H1 (cell line): Measurements from ENCODE around the gene FBLN2. TPM values are rescaled to one million over a fixed set of nuclear protein-coding genes. Genes with fewer than 3 reads are reported as not detected.

Experiments
- CTCF ChIA-PET: fragments of 300-600 bp; sonication (Branson Sonifier 250); formaldehyde crosslinking; loops from one replicate; lab custom pipeline; 2021; ENCODE audit not compliant: partially characterized antibody; lab: Charles Lee
- POLR2A ChIA-PET: fragments of 300-600 bp; sonication (Branson Sonifier 250); formaldehyde crosslinking; loops from one replicate; lab custom pipeline; 2021; ENCODE audit warnings: inconsistent platforms; ENCODE audit not compliant: partially characterized antibody; lab: Charles Lee
- DNase-seq, 2 experiments: peaks; one replicate each; pipeline versions ENCODE4 v3.0.0 to v3.0.0-alpha.2; 2010 to 2022; ENCODE audit warnings: low spot score in 2 of 2, low read depth in 1 of 2, mixed read lengths in 1 of 2
- FAIRE-seq: peaks from 2 replicates; lab custom pipeline; 2011; peaks lifted over from hg19 to GRCh38; lab: Jason Lieb, UNC
- H2AFZ ChIP-seq: 2 replicates; pipeline ENCODE4 v1.8.1; 2012; ENCODE audit warnings: low read length, inconsistent platforms
- H2AK5ac ChIP-seq: 2 replicates; pipeline ENCODE4 v1.6.1; 2013; ENCODE audit warnings: low read depth, low read length
- H2BK120ac ChIP-seq: replicated peaks from 2 replicates; pipeline ENCODE3; 2013; ENCODE audit warnings: low read depth, low read length, inconsistent platforms
- H2BK12ac ChIP-seq: 2 replicates; pipeline ENCODE4 v1.6.1; 2013; ENCODE audit warnings: low read depth, low read length
- H2BK15ac ChIP-seq: 2 replicates; pipeline ENCODE4 v1.6.1; 2013; ENCODE audit warnings: low read length
- H2BK20ac ChIP-seq: 2 replicates; pipeline ENCODE4 v1.6.1; 2013; ENCODE audit warnings: low read length
- H2BK5ac ChIP-seq: 2 replicates; pipeline ENCODE4 v1.6.1; 2013; ENCODE audit warnings: low read depth, low read length
- H3K14ac ChIP-seq: 2 replicates; pipeline ENCODE4 v1.6.1; 2013; ENCODE audit warnings: inconsistent platforms; ENCODE audit not compliant: insufficient read length
- H3K18ac ChIP-seq: 2 replicates; pipeline ENCODE4 v1.6.1; 2013; ENCODE audit warnings: low read length; ENCODE audit errors: extremely low read depth
- H3K23ac ChIP-seq: 2 replicates; pipeline ENCODE4 v1.6.1; 2013; ENCODE audit warnings: inconsistent platforms; ENCODE audit not compliant: insufficient read length
- H3K23me2 ChIP-seq: 2 replicates; pipeline ENCODE4 v1.6.1; 2013; ENCODE audit warnings: low read depth, low read length
- H3K27ac ChIP-seq: 2 replicates; pipeline ENCODE4 v1.6.1; 2011; ENCODE audit warnings: low read depth, low read length, inconsistent platforms
- H3K27me3 ChIP-seq, 4 experiments: replicated peaks in 1 of 4; 1 replicate in 1 of 4; 2 replicates in 3 of 4; pipeline versions ENCODE4 v1.6.1 to v1.8.1; 2011 to 2013; ENCODE audit warnings: low read length in 3 of 4, mild to moderate bottlenecking in 3 of 4, inconsistent platforms in 2 of 4, mixed read lengths in 2 of 4, moderate library complexity in 1 of 4; ENCODE audit not compliant: control insufficient read depth in 3 of 4, insufficient read depth in 3 of 4; ENCODE audit errors: extremely low read depth in 1 of 4
- H3K36me3 ChIP-seq, 4 experiments: 2 replicates each; pipeline versions ENCODE4 v1.6.1 to v1.8.1; 2011 to 2013; ENCODE audit warnings: mild to moderate bottlenecking in 4 of 4, low read length in 3 of 4, moderate library complexity in 2 of 4, control low read depth in 1 of 4, inconsistent platforms in 1 of 4; ENCODE audit not compliant: insufficient read depth in 4 of 4, control insufficient read depth in 2 of 4
- H3K4ac ChIP-seq: replicated peaks from 2 replicates; pipeline ENCODE3; 2013; ENCODE audit warnings: low read length, low read depth, mixed read lengths, inconsistent platforms; ENCODE audit not compliant: insufficient read length
- H3K4me1 ChIP-seq, 4 experiments: replicated peaks in 1 of 4; 1 replicate in 1 of 4; 2 replicates in 3 of 4; pipeline versions ENCODE4 v1.6.1 to v1.8.1; 2011 to 2013; ENCODE audit warnings: low read length in 3 of 4, inconsistent platforms in 2 of 4, mixed read lengths in 1 of 4; ENCODE audit not compliant: insufficient read depth in 4 of 4, control insufficient read depth in 3 of 4
- H3K4me2 ChIP-seq, 2 experiments: 2 replicates each; pipeline versions ENCODE4 v1.6.1 to v1.8.1; 2011 to 2013; ENCODE audit warnings: low read depth in 2 of 2, low read length in 2 of 2, control low read depth in 1 of 2, inconsistent platforms in 1 of 2, mild to moderate bottlenecking in 1 of 2; ENCODE audit not compliant: insufficient read depth in 1 of 2
- H3K4me3 ChIP-seq, 4 experiments: fragments of 200-600, 300-600 bp in 1 of 4; sonication (generic), shearing (Covaris generic), sonication (Bioruptor Twin) in 1 of 4; 2 replicates each; pipeline versions ENCODE4 v1.5.1 to v1.8.1; 2011 to 2016; ENCODE audit warnings: low read length in 4 of 4, low read depth in 3 of 4, control low read depth in 2 of 4, inconsistent platforms in 2 of 4, mild to moderate bottlenecking in 2 of 4, mixed read lengths in 1 of 4, moderate library complexity in 1 of 4; ENCODE audit not compliant: insufficient read depth in 2 of 4; ENCODE audit errors: extremely low read depth in 1 of 4
- H3K56ac ChIP-seq: replicated peaks from 2 replicates; pipeline ENCODE3; 2013; ENCODE audit warnings: low read depth, mild to moderate bottlenecking, mixed read lengths, low read length, inconsistent platforms; ENCODE audit not compliant: insufficient read length
- H3K79me1 ChIP-seq: 2 replicates; pipeline ENCODE4 v1.6.1; 2013; ENCODE audit warnings: low read depth, low read length, control low read depth
- H3K79me2 ChIP-seq, 2 experiments: 2 replicates each; pipeline versions ENCODE4 v1.6.1 to v1.8.1; 2012 to 2013; ENCODE audit warnings: low read length in 2 of 2, mild to moderate bottlenecking in 2 of 2, inconsistent platforms in 1 of 2; ENCODE audit not compliant: insufficient read depth in 2 of 2, control insufficient read depth in 1 of 2
- H3K9ac ChIP-seq, 4 experiments: replicated peaks in 1 of 4; 1 replicate in 1 of 4; 2 replicates in 3 of 4; pipeline versions ENCODE4 v1.6.1 to v1.8.1; 2011 to 2013; ENCODE audit warnings: low read depth in 3 of 4, low read length in 3 of 4, control low read depth in 2 of 4, mild to moderate bottlenecking in 2 of 4, moderate library complexity in 2 of 4, inconsistent platforms in 1 of 4; ENCODE audit errors: extremely low read depth in 1 of 4
- H3K9me3 ChIP-seq, 2 experiments: 2 replicates each; pipeline versions ENCODE4 v1.6.1 to v1.8.1; 2012 to 2013; ENCODE audit warnings: mild to moderate bottlenecking in 2 of 2, moderate library complexity in 2 of 2, control low read depth in 1 of 2, inconsistent platforms in 1 of 2, low read depth in 1 of 2, low read length in 1 of 2, mixed read lengths in 1 of 2; ENCODE audit not compliant: insufficient read depth in 2 of 2
- H4K20me1 ChIP-seq, 2 experiments: replicated peaks in 1 of 2; 2 replicates each; pipeline versions ENCODE3 to v1.8.1; 2011 to 2013; ENCODE audit warnings: inconsistent platforms in 2 of 2, low read length in 2 of 2, mild to moderate bottlenecking in 1 of 2; ENCODE audit not compliant: insufficient read depth in 2 of 2, control insufficient read depth in 1 of 2
- H4K5ac ChIP-seq: 2 replicates; pipeline ENCODE4 v1.6.1; 2013; ENCODE audit warnings: low read length, low read depth, mixed read lengths, inconsistent platforms; ENCODE audit not compliant: insufficient read length
- H4K8ac ChIP-seq: 2 replicates; pipeline ENCODE4 v1.8.0; 2013; ENCODE audit warnings: mild to moderate bottlenecking, moderate library complexity, low read length, inconsistent platforms; ENCODE audit not compliant: insufficient read depth; ENCODE audit errors: extremely low read depth
- H4K91ac ChIP-seq: replicated peaks from 2 replicates; pipeline ENCODE3; 2013; ENCODE audit warnings: low read length, mixed read lengths, inconsistent platforms; ENCODE audit not compliant: insufficient read length
- BACH1 ChIP-seq: IDR thresholded peaks from 2 replicates; pipeline ENCODE4 v1.6.1; 2012; ENCODE audit warnings: low read length, improper control_type of control experiment
- BRCA1 ChIP-seq: IDR thresholded peaks from 2 replicates; pipeline ENCODE4 v1.6.1; 2012; ENCODE audit warnings: low read depth, low read length, improper control_type of control experiment
- CHD1 ChIP-seq: IDR thresholded peaks from 2 replicates; pipeline ENCODE4 v1.6.1; 2012; ENCODE audit warnings: low read depth, low read length, improper control_type of control experiment
- CREB1 ChIP-seq: IDR thresholded peaks from 2 replicates; pipeline ENCODE4 v1.6.1; 2012; ENCODE audit warnings: inconsistent platforms
- EGR1 ChIP-seq: IDR thresholded peaks from 2 replicates; pipeline ENCODE4 v1.6.1; 2011; ENCODE audit warnings: low read depth, low read length, borderline replicate concordance
- EZH2 ChIP-seq: fragments of 200-600 bp; sonication (generic); IDR thresholded peaks from 2 replicates; pipeline ENCODE4 v1.7.1; 2012; ENCODE audit warnings: low read depth, mild to moderate bottlenecking, moderate library complexity, low read length, inconsistent platforms; ENCODE audit not compliant: severe bottlenecking
- JUN ChIP-seq: IDR thresholded peaks from 2 replicates; pipeline ENCODE4 v1.6.1; 2011; ENCODE audit warnings: low read depth, mild to moderate bottlenecking, improper control_type of control experiment, low read length
- JUND ChIP-seq: IDR thresholded peaks from 2 replicates; pipeline ENCODE4 v1.6.1; 2011; ENCODE audit warnings: mild to moderate bottlenecking, improper control_type of control experiment, low read length
- KDM5A ChIP-seq: fragments of 200-600 bp; IDR thresholded peaks from 2 replicates; pipeline ENCODE4 v1.7.1; 2012; ENCODE audit warnings: mild to moderate bottlenecking, low read length, inconsistent platforms, mixed read lengths
- RAD21 ChIP-seq, 2 experiments: IDR thresholded peaks in 1 of 2; conservative IDR thresholded peaks in 1 of 2; 2 replicates each; pipeline ENCODE4 v1.6.1; 2011; ENCODE audit warnings: low read depth in 2 of 2, low read length in 2 of 2, improper control_type of control experiment in 1 of 2, inconsistent platforms in 1 of 2, mild to moderate bottlenecking in 1 of 2, moderate library complexity in 1 of 2
- SIN3A ChIP-seq, 2 experiments: IDR thresholded peaks in 1 of 2; conservative IDR thresholded peaks in 1 of 2; 2 replicates each; pipeline ENCODE4 v1.6.1; 2011 to 2012; ENCODE audit warnings: low read length in 2 of 2, improper control_type of control experiment in 1 of 2, low read depth in 1 of 2, mild to moderate bottlenecking in 1 of 2
- TEAD4 ChIP-seq: IDR thresholded peaks from 2 replicates; pipeline ENCODE4 v1.6.1; 2012; ENCODE audit warnings: low read depth, low read length, inconsistent platforms, mixed read lengths
- WGBS, 2 experiments: shearing (Covaris generic) in 1 of 2; methylation state at CpG; one replicate each; pipeline versions ENCODE4 v1.1.6 to v1.1.7; 2013 to 2015; ENCODE audit warnings: low lambda C conversion rate in 2 of 2, mixed read lengths in 2 of 2, inconsistent platforms in 1 of 2, low coverage in 1 of 2, missing lambda C conversion rate in 1 of 2; ENCODE audit not compliant: insufficient replicate concordance in 2 of 2, insufficient coverage in 1 of 2, insufficient read length in 1 of 2; ENCODE audit errors: extremely low coverage in 1 of 2, missing lambda C conversion rate in 1 of 2; 5-methylcytosine and 5-hydroxymethylcytosine counted together
- polyA plus RNA-seq, 7 experiments: library from polyadenylated mRNA; depleted of rRNA in 3 of 7; stranded (reverse) in 5 of 7; unstranded in 2 of 7; fragments of >200 nt in 5 of 7; fragments of 200-250 nt in 2 of 7; gene quantifications; 1 replicate in 5 of 7; 2 replicates in 1 of 7; 4 replicates in 1 of 7; pipeline versions ENCODE4 v1.2.1 to v1.2.3, GENCODE V29; 2011 to 2013; ENCODE audit warnings: missing spikeins in 2 of 7, mixed read lengths in 2 of 7
- total RNA-seq: library from RNA; stranded (reverse); fragmentation: NEBNext Ultra II Directional; extraction: Animal tissue kit (Norgen Biotek cat#: 25700); gene quantifications from 2 replicates; pipeline ENCODE4 v1.2.1, GENCODE V29; 2021

Gene FBLN2
- total and polyA plus RNA-seq, 2 of the 8 experiments (the other 6 are each of a cell fraction or from before 2014, with no cell fraction given): 17.4 to 24.2 TPM

GRCh38 chr3:13557926-13558325 lies 9.0 kb downstream of the FBLN2 start:
- TF ChIP-seq TEAD4: no peak
- TF ChIP-seq BACH1: no peak
- TF ChIP-seq CREB1: no peak
- TF ChIP-seq EGR1: no peak
- TF ChIP-seq CHD1: no peak
- no peak for TF ChIP-seq JUN
- no peak for TF ChIP-seq EZH2
- TF ChIP-seq SIN3A (conservative IDR thresholded peaks at IDR 0.05 in 1 of 2, IDR thresholded peaks at IDR 0.05 in 1 of 2; ENCODE audit: low read depth in 1 of 2, low read length in 2 of 2): no peak
- TF ChIP-seq JUND: no peak
- no peak for TF ChIP-seq KDM5A
- no peak for TF ChIP-seq RAD21 (IDR thresholded peaks at IDR 0.05 in 1 of 2, conservative IDR thresholded peaks at IDR 0.05 in 1 of 2; ENCODE audit: low read depth in 2 of 2, low read length in 2 of 2)
- no peak for TF ChIP-seq BRCA1
- no peak overlapping the region for H3K4ac ChIP-seq
- H2BK120ac ChIP-seq: no peak overlapping the region
- peaks cover 0 to 1% of the 10 kb centered on the region in 2 experiments for H4K20me1 ChIP-seq
- H3K4me1 ChIP-seq: peaks cover 0 to 8% (median 3%) of the 10 kb centered on the region in 4 experiments; a peak in 4 of 7 replicates
- no peak for FAIRE-seq
- H3K18ac ChIP-seq: no peak overlapping the region
- no peak overlapping the region for H3K23ac ChIP-seq
- H3K23me2 ChIP-seq: no peaks in the 10 kb centered on the region
- no peak overlapping the region for H2AFZ ChIP-seq
- H3K36me3 ChIP-seq: no peaks in the 10 kb centered on the region; a peak in 1 of 8 replicates
- H4K91ac ChIP-seq: no peak overlapping the region
- H2AK5ac ChIP-seq: no peak overlapping the region
- H4K8ac ChIP-seq: 0 out of 2 replicates have a peak overlapping the region, but pooled peaks have one; percentile 26
- H2BK5ac ChIP-seq: no peak overlapping the region
- H2BK12ac ChIP-seq: no peak overlapping the region
- H3K27ac ChIP-seq: no peak overlapping the region
- no peak overlapping the region for H3K4me3 ChIP-seq
- H3K79me2 ChIP-seq: no peaks in the 10 kb centered on the region
- no peak for DNase-seq
- 96% methylated on average over 11 of the region's 11 CpGs; no CpG with 5 or more reads in 1 of the 2 experiments for WGBS, 2 experiments
- no peaks in the 10 kb centered on the region for H3K27me3 ChIP-seq
- no peak overlapping the region for H2BK20ac ChIP-seq
- no peaks in the 10 kb centered on the region for H3K9me3 ChIP-seq
- H3K9ac ChIP-seq: no peak overlapping the region
- H3K14ac ChIP-seq: no peak overlapping the region
- H3K79me1 ChIP-seq: 0 out of 2 replicates have a peak, but pooled peaks cover under 1% of the 10 kb centered on the region
- H3K56ac ChIP-seq: no peak overlapping the region
- no peak overlapping the region for H3K4me2 ChIP-seq
- H4K5ac ChIP-seq: no peak overlapping the region
- H2BK15ac ChIP-seq: no peak overlapping the region
- ChIA-PET POLR2A (no interaction called here), CTCF (interaction anchor here (1.0 to 1.2 kb wide), 5 partner anchors 22 to 103 kb away, joined by 3 read pairs; no protein-coding TSS in a partner anchor)
